Mucosa of stomach (tissue), 1 donor: Measurements from ENCODE around the gene VANGL1.

Source experiments
- H3K27me3 ChIP-seq: one replicate; pipeline ENCODE4 v1.7.0; 2013; ENCODE audit warnings: mild to moderate bottlenecking, low read length; ENCODE audit not compliant: control insufficient read depth, insufficient read depth
- H3K36me3 ChIP-seq: one replicate; pipeline ENCODE4 v1.7.0; 2013; ENCODE audit warnings: low read length; ENCODE audit not compliant: control insufficient read depth, insufficient read depth
- H3K4me1 ChIP-seq: one replicate; pipeline ENCODE4 v1.7.0; 2013; ENCODE audit warnings: mild to moderate bottlenecking, low read length; ENCODE audit not compliant: control insufficient read depth, insufficient read depth
- H3K4me3 ChIP-seq: one replicate; pipeline ENCODE4 v1.7.0; 2013; ENCODE audit warnings: low read length
- H3K9ac ChIP-seq: one replicate; pipeline ENCODE4 v1.7.0; 2013; ENCODE audit warnings: mild to moderate bottlenecking, low read length, moderate library complexity
- H3K9me3 ChIP-seq: one replicate; pipeline ENCODE4 v1.7.0; 2013; ENCODE audit warnings: mild to moderate bottlenecking, low read length, moderate library complexity; ENCODE audit not compliant: control insufficient read depth
- donor health status: Pancreatic carcinoma.

VANGL1 gene

DNA sequence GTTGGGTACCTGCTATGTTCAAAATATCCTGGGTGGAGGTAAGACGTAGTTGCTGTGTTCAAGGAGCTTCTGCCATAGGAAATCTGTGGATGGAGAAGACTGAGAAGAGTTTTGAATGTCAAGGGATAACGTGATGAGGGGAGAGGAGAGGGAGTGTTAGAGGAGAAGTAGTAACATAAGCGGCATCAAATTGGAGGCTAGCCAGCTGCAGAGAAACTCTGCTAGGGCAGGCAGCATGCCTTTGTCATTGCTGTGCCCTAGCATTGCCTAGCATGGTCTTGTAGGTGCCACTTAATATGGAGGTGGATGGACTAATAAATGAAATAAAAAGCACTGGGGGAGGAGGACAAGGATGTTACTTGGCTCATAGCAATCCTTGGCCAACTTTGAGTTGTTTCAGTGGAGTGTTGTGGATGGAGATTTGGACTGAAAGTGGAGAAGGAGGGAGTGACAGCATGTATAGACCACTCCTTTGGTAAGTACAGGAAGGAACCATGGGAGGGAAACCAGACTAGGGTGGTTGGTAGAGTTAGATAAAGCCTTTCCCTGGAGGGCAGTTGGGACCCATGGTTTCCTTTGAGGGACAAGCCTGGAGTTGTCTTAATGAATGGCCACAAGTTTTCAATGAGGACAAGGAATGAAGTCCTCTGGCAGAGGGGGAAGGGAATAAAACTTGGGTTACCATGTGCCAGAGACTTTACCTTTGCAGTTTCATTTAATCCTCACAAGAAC lies 6.3 kb downstream of the VANGL1 start:
- H3K9me3 ChIP-seq, result no peaks in the 10 kb centered on the region
- no peaks in the 10 kb centered on the region for H3K36me3 ChIP-seq
- H3K4me3 ChIP-seq, result no peak overlapping the region
- peaks cover 45% of the 10 kb centered on the region for H3K4me1 ChIP-seq
- H3K9ac ChIP-seq, result no peak overlapping the region
- no peaks in the 10 kb centered on the region for H3K27me3 ChIP-seq

DNA sequence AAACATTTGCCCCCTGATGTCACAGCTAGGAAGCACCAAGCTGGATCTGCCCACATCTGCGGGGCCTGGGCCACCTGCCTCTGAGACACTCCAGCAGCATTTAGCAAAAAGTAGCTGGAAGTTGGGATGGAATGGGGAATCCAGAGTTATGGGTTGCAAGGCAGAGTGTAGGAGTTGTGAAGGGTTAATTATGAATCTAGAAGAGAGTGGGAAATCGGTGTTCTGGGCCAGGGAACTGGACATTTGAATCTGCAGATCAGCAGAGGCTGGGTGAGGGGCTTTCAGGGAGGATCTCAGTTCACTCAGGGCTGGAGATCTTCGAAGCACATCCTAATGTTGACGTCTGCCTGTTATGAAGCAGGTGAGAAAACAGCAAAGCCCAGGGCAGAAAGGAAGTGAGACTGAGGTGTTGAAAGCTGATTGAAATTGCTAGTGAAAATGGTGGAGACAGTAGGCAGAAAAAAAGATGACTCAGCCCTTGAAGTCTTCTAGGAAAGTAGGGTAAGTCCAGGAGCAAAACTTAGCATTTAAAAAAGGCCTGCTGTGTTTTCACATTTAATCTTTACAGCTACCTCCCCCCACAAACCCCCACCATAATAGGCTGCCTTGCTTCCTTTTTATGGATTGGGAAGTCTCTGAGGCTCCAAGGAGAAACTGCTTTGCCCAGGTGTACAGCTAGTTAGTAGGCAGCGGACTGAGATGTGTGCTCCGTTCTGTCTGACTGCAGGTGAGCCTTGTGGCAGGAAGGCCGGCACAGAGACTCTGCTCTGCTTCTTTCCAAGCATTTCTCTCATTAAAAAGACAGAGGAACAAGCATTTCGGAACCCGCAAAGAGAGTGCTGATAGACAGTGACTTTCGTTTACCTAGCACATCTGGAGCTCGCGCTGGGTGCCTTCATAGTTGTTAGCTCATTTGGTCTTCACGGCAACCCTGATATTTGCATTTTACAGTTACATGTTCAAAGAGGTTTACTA lies 7.2 kb downstream of the VANGL1 start:
- Histone ChIP-seq H3K36me3 (no peaks in the 10 kb centered on the region), H3K9ac (no peak overlapping the region), H3K27me3 (no peaks in the 10 kb centered on the region), H3K4me1 (peaks cover 38% of the 10 kb centered on the region), H3K4me3 (no peak overlapping the region), H3K9me3 (no peaks in the 10 kb centered on the region)

DNA sequence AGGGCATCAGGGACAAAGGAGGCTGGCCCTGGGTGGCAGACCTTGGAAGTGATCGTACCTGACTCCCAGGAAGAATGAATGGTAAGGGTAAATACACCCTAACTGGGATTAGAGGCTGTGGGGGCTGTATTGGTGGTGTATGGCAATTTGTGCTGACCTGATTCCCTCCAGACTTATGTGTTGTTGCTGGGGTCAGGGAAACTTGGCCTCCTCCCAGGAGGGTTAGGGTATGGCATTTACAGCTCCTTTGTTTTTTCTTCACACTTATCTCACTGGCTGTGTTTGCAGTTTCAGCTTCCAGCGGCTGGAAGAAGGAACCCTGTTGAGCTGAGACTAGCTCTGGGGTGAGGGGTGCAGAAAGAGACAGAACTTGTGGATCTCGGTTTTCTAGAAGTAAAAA lies 8.2 kb downstream of the VANGL1 start:
- Histone ChIP-seq H3K4me3 (no peak overlapping the region), H3K27me3 (no peaks in the 10 kb centered on the region), H3K36me3 (no peaks in the 10 kb centered on the region), H3K9me3 (no peaks in the 10 kb centered on the region), H3K4me1 (peaks cover 44% of the 10 kb centered on the region), H3K9ac (no peak overlapping the region)

DNA sequence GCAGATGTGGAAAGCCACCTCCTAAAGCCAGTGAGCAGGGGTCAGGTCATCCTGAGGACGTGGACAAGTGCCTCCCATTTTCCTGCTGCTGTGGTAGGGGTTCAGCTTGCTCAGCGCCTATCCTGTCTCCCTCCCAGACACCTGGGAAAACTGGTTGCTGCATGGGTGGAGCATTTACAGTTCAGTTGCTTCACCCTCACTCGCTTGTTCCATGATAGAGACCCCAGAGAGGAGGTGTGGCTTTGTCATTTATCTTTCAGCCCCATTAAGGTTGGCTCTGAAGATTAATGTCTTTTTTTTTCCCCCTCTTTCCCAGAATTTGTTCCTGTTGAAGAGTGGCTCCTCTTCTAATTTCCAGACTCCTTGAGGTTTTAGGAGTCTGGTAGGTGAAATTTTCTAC lies 9.2 kb downstream of the VANGL1 start:
- no peak overlapping the region for H3K9ac ChIP-seq
- no peaks in the 10 kb centered on the region for H3K9me3 ChIP-seq
- peaks cover 45% of the 10 kb centered on the region for H3K4me1 ChIP-seq
- H3K36me3 ChIP-seq, result no peaks in the 10 kb centered on the region
- no peak overlapping the region for H3K4me3 ChIP-seq
- no peaks in the 10 kb centered on the region for H3K27me3 ChIP-seq

DNA sequence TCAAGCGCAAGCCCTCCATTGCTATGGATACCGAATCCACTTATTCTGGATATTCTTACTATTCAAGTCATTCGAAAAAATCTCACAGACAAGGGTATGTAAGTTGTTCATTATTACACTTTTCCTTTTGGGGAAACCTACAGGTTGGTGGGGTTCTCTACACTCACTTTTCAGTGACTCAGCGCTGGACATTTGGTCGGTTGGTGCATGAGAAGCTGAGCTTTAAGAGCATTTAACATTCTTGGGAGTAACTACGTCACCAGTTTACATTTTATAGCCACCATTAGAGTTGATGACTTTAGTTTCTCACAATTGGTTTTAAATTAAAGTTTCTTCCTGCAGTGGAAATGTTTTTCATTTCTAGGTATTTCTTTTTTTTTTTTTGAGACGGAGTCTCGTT lies 9.6 kb downstream of the VANGL1 start:
- H3K36me3 ChIP-seq, result no peaks in the 10 kb centered on the region
- H3K9me3 ChIP-seq, result no peaks in the 10 kb centered on the region
- H3K27me3 ChIP-seq, result no peaks in the 10 kb centered on the region
- H3K4me3 ChIP-seq, result no peak overlapping the region
- no peak overlapping the region for H3K9ac ChIP-seq
- peaks cover 45% of the 10 kb centered on the region for H3K4me1 ChIP-seq

DNA sequence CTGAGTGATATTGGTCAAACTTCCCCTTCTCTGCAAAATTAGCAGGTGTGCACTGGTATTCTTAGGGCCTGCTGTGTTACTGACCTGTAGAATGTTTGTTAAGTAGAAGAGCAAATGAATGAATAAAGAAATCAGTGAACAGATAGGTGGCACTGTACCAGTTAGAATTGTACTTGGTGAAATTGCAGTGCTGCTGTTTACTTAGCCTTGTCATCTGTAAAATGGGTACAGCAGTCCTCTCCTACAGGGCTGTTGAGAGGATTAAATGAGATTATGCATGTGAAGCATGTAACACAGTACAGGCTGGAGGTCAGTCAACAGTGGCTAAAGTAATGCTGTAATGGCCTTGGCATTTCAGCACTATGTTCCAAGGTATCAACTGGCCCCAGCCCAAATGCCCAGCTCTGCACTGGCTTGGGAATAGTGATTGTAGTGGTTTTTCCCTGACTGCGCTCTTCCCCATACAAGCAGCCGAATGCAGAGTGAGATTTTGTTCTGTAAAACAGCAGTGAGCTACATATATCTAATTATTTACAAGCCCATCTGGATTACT lies 10.5 kb downstream of the VANGL1 start:
- Histone ChIP-seq H3K4me1 (peaks cover 44% of the 10 kb centered on the region), H3K27me3 (no peaks in the 10 kb centered on the region)

DNA sequence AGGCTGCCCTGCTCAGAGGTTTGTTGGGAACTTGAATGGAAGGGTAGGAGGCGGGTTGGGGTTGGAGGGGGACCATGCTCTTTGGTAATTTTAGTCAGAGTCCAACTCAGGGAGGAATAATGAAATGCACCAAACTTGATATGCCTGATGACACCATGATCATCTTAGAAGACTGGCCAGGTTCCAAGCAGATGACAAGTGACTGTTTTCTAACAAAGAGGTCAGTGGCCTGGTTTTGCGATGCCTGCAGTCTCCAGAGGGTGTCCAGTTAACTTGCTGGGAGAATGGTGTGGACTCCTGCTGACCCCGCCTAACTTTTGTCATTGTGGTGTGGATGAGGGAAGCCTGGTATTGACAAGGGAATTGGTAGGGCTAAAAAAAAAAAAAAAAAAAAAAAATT lies 12.4 kb downstream of the VANGL1 start:
- Histone ChIP-seq H3K9ac (no peak overlapping the region), H3K27me3 (no peaks in the 10 kb centered on the region), H3K4me3 (no peak overlapping the region), H3K4me1 (peaks cover 26% of the 10 kb centered on the region), H3K36me3 (no peaks in the 10 kb centered on the region), H3K9me3 (no peaks in the 10 kb centered on the region)

More for the DNA sequence above, 10.5 kb downstream of the VANGL1 start:
- H3K36me3 ChIP-seq, result no peaks in the 10 kb centered on the region
- no peak overlapping the region for H3K4me3 ChIP-seq
- H3K9ac ChIP-seq, result no peak overlapping the region
- H3K9me3 ChIP-seq, result no peaks in the 10 kb centered on the region

DNA sequence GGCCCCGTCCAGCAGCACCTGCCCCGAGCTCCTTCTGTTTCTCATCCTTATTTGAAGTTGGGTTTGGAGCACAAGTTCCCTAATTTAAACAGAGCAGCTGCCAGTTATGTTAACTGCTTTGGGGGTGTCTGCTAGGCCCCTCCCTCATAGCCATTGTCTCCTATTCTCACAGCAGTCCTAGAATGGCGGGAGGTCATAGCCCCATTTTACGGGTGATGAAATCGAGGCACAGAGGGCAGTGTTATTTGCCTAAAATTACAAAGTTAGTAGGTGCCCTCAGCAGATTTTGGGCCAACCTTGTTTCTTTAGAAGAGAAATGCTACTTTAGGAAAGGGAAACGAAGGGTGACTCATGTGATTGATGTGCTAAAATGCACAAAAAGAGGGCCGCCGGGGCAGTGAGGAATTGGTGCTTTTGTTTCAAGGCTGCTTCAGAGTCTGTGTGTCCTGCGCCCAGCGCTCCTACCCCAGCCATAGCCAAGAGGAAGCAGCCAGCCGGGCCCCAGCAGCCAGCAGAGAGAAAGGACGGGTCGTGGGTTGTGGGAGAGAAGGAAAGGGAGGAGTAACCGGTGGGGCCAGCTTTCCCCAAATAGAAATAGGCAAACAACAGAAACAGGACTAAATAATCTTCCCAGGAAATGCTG lies 13.0 kb downstream of the VANGL1 start:
- Histone ChIP-seq H3K9ac (no peak overlapping the region), H3K9me3 (no peaks in the 10 kb centered on the region), H3K4me3 (no peak overlapping the region), H3K36me3 (no peaks in the 10 kb centered on the region), H3K27me3 (no peaks in the 10 kb centered on the region), H3K4me1 (peaks cover 20% of the 10 kb centered on the region)

DNA sequence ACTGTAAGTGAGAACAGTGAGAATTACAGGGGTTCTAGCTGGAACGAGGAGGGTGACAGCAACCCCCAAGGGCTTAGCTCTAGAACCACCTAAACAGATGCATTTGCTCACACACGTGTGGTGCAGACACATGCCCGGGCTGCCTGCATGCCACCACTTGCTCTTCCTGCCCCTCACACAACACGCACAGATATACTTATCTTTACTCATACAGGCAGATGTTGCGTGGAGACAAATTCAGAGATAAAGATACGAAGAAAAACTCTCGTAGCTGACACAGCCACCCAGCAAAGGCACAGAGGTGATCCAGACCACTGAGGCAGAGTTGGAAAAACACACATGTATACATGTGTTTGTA lies 13.5 kb downstream of the VANGL1 start:
- no peak overlapping the region for H3K9ac ChIP-seq
- H3K4me3 ChIP-seq, result no peak overlapping the region
- H3K9me3 ChIP-seq, result no peaks in the 10 kb centered on the region
- H3K27me3 ChIP-seq, result no peaks in the 10 kb centered on the region
- no peaks in the 10 kb centered on the region for H3K36me3 ChIP-seq
- H3K4me1 ChIP-seq, result peaks cover 16% of the 10 kb centered on the region

DNA sequence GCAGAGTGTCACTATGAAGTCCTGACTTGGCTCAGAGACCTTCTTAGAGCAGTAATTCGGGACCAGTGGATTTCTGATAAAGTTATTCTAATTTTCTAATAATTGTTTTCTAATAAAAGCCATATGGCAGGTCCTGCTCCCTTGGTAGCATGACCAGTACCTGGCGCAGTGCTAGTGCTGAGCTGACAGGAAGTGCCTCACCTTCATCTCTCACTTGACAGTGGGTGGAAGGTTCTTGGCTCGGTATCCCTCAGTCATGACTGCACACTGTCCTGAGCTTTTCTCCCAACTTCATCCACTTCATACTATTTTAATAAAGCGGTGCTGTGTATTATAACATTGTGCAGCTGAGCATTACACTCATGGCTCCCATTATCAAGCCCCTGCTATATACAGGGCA lies 14.1 kb downstream of the VANGL1 start:
- Histone ChIP-seq H3K27me3 (no peaks in the 10 kb centered on the region), H3K4me3 (no peak overlapping the region), H3K36me3 (no peaks in the 10 kb centered on the region), H3K9me3 (no peaks in the 10 kb centered on the region), H3K9ac (no peak overlapping the region), H3K4me1 (peaks cover 11% of the 10 kb centered on the region)

DNA sequence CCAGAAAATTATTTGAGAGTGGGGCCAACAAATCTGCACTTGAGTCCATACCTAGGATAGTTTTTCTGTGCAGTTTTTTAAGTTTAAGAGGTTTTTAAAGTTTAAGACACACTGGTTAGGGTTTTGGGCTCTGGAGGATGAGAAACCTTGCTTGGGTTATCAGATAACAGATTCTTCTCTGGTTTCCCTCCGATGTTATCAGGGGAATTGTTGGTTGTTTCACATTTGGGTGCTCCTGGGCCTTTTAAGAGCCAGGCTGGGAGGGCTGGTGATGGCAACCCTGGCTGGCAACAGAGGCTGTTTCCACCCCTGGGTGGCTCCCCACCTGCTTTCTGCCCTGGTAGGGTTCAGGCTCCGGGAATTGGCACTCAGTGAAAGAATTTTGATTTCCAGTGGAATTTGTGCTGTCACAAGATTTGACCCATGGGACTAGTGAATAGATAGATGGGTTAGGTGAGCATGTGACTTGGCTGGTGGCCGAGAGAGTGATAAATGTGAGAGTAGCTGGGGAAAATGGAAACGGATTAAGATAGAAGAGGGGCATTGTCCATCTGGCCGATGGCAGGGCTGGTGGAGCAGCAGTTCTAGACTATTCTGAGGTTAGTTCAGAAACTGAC lies 14.8 kb downstream of the VANGL1 start:
- peaks cover 7% of the 10 kb centered on the region for H3K4me1 ChIP-seq

More for the DNA sequence above, 14.8 kb downstream of the VANGL1 start:
- Histone ChIP-seq H3K9ac (no peak overlapping the region), H3K9me3 (no peaks in the 10 kb centered on the region), H3K4me3 (no peak overlapping the region), H3K36me3 (no peaks in the 10 kb centered on the region), H3K27me3 (no peaks in the 10 kb centered on the region)
